Coronary artery (tissue), 2 donors: ENCODE measurements around the gene BCAM.
"Not testable (repeated sequence)": the region's sequence is repeated elsewhere in the genome, so short reads cannot be mapped to it uniquely, and the experiment has no call there.

Experiments used
- DNase-seq: peaks from one replicate; pipeline ENCODE4 v3.0.0-alpha.2; 2017; ENCODE audit warnings: low spot score
- H3K27ac ChIP-seq, 2 donors: fragments of 200-600 bp; sonication (generic); one replicate each; pipeline ENCODE4 v1.5.1; 2016 to 2019
- H3K4me3 ChIP-seq: fragments of 200-600 bp; sonication (generic); 2 replicates; pipeline ENCODE4 v1.5.1; 2016; ENCODE audit warnings: mild to moderate bottlenecking, moderate library complexity
- TF ChIP-seq, protein P1 (sequence below): fragments of 200-600 bp; sonication (generic); IDR thresholded peaks from one replicate; pipeline ENCODE4 v1.5.1; 2019; ENCODE audit warnings: antibody characterized with exemption

Gene BCAM

DNA sequence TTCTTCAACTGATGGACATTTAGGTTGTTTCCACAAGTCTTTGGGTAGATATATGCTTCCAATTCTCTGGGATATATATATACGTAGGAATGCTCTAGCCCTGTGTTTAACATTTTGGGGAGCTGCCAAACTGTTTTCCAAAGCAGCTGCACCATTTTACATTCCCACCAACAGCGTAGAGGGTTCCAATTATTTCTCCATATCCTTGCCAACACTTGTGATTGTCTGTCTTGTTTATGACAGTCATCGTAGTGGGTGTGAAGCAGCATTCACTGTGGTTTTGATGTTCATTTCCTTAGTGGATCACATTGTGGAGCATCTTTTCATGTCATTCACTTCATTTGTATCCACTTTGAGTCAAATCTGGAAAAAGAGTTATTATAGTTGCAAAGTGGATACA, 35.9 kb upstream of the BCAM start:
- Histone ChIP-seq H3K27ac (no peak overlapping the region), H3K4me3 (no peak overlapping the region)
- no peak for DNase-seq
- TF ChIP-seq, protein P1, sequence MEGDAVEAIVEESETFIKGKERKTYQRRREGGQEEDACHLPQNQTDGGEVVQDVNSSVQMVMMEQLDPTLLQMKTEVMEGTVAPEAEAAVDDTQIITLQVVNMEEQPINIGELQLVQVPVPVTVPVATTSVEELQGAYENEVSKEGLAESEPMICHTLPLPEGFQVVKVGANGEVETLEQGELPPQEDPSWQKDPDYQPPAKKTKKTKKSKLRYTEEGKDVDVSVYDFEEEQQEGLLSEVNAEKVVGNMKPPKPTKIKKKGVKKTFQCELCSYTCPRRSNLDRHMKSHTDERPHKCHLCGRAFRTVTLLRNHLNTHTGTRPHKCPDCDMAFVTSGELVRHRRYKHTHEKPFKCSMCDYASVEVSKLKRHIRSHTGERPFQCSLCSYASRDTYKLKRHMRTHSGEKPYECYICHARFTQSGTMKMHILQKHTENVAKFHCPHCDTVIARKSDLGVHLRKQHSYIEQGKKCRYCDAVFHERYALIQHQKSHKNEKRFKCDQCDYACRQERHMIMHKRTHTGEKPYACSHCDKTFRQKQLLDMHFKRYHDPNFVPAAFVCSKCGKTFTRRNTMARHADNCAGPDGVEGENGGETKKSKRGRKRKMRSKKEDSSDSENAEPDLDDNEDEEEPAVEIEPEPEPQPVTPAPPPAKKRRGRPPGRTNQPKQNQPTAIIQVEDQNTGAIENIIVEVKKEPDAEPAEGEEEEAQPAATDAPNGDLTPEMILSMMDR = no peak

DNA sequence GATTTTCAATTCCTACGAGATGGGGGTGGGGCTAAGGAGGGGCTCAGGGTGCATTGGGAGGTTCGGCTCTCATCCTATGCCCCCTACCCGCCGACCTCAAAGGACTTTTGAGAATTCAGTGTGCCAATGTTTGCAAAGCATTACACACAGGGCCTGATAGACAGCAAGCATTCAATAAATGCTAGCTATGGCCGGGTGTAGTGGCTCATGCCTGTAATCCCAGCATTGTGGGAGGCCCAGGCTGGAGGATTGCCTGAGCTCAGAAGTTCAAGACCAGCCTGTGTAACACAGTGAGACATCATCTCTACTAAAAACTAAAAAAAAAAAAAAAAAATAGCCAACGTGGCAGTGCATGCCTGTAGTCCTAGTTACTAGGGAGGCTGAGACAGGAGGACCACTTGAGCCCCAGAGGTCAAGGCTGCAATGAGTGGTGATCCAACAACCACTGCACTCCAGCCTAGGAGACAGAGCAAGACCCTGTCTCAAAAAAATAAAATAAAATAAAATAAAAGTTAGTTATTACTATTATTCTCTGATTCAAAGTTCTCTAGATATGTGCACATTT, 33.1 kb upstream of the BCAM start:
- Histone ChIP-seq H3K27ac (no peak overlapping the region), H3K4me3 (no peak overlapping the region)
- DNase-seq = no peak
- TF ChIP-seq, protein P1 = no peak

DNA sequence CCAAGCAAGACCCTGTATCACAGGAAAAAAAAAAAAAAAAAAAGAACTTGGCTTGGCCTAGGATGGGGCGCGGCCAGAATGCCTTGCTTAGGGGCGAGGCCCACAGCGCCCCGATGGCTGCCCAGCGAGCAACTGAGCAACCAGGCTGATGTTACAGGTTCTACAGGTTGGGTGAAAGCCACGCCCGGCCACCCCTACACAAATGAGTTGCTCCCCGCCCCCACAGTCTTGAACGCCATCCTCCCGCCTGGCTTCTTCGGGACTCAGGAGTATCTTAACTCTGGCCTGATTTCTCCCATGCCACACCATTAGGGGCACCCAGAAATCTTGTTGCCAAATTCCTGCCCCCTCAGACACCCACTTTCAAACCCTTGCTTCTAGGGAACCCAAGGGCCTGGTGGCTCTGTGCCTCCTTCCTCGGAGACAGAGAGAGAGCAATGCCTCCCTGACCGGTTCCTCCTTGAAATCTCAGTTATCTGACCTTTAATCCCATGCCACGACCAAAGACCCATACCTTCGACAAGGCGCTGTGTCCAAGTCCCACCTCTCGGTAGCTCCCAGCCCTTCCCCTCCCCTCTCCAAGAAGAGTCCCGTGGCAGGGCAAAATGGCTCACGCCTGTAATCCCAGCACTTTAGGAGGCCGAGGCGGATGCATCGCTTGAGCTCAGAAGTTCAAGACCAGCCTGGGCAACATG, 32.4 kb upstream of the BCAM start:
- TF ChIP-seq, protein P1 = no peak
- no peak overlapping the region for H3K4me3 ChIP-seq
- DNase-seq = no peak

DNA sequence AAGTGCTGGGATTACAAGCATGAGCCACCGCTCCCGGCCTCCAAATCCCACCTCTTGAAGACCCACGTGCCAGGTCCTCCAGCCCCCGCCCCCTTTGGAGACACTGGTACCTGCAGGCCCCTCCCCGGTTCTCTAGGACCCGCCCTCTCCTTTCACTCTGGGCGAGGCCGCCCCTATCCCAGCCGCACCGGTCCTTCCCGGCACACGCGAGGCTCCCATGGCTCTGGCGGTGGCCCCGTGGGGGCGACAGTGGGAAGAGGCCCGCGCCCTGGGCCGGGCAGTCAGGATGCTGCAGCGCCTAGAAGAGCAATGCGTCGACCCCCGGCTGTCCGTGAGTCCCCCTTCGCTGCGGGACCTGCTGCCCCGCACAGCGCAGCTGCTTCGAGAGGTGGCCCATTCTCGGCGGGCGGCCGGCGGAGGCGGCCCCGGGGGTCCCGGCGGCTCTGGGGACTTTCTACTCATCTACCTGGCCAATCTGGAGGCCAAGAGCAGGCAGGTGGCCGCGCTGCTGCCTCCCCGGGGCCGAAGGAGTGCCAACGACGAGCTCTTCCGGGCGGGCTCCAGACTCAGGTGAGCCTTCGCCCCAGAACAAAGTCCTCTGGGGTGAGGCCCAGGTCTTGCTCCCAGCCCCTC, 31.1 kb upstream of the BCAM start, which contains the start of gene CBLC:
CBLC (plus strand) TSS at position 176 of the 633 bp plus-strand sequence; CDS start at position 218, 42 bp downstream.
- TF ChIP-seq, protein P1 = no peak
- no peak for DNase-seq
- Histone ChIP-seq H3K4me3 (no peak within 1 kb of the TSS), H3K27ac (no peak within 1 kb of the TSS)

More for the DNA sequence above, 32.4 kb upstream of the BCAM start:
- no peak overlapping the region for H3K27ac ChIP-seq

DNA sequence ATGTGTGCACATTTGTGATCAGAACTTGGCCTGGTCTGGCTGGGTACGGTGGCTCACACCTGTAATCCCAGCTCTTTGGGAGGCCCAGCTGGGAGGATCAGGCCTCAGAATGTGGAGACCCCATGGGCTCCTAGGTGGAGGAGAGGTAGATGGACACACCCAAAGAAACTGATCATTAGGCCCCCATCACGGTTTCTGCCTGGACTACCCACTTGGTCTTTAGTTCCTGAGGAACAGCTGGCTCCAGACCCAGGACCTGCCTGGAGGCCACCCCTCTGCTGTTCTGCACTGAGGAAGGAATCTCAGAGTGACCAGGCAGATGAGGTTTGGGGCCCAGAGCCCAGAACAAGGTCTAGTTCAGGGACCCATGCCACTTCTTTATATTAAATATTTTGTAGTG, 29.8 kb upstream of the BCAM start:
- TF ChIP-seq, protein P1 = no peak
- H3K27ac ChIP-seq = no peak overlapping the region
- no peak for DNase-seq
- H3K4me3 ChIP-seq = no peak overlapping the region

DNA sequence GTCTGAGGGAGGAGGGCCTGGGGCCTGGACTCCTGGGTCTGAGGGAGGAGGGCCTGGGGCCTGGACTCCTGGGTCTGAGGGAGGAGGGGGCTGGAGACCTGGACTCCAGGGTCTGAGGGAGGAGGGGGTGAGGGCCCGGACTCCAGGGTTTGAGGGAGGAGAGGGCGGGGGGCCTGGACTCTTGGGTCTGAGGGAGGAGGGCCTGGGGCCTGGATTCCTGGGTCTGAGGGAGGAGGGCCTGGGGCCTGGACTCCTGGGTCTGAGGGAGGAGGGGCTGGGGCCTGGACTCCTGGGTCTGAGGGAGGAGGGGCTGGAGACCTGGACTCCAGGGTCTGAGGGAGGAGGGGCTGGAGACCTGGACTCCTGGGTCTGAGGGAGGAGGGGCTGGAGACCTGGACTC, 27.2 kb upstream of the BCAM start:
- not testable (repeated sequence) for H3K27ac ChIP-seq, H3K4me3 ChIP-seq, DNase-seq

DNA sequence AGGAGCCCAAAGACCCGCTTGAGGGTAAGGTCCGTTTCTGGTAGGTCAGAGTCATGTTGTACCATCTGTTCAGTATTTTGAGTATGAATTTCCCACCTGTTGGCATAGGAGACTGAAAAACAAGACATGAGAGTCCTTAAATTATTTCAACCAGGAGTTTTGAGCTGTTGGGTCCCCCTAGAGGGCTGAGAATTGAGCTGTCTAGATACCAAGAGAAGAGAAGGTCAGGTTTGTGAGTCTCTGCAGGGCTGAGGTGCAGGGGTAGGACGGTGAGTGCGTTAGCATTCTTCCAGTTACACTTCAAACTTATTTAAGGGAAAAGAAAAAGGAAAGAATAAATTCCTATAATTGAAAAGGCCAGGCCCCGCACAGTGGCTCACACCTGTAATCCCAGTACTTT, 26.2 kb upstream of the BCAM start:
- no peak overlapping the region for H3K4me3 ChIP-seq
- H3K27ac ChIP-seq = no peak overlapping the region
- TF ChIP-seq, protein P1 = no peak
- DNase-seq = no peak
